CD4-positive, CD25-positive, alpha-beta regulatory T cell (primary cell): ENCODE data around the gene SIRPG. TPM values are rescaled to one million over a fixed set of nuclear protein-coding genes. Genes with fewer than 3 reads are reported as not detected.

Experiments
- ATAC-seq, 2 donors: fragments of 150-1000 bp; cut with Tn5 transposase; one replicate each; pipeline ENCODE4 v1.10.0; 2021; ENCODE audit warnings: low read depth in 2 of 2, moderate number of reproducible peaks in 2 of 2, moderate library complexity in 1 of 2
- DNase-seq, 3 donors: peaks; one replicate each; pipeline versions ENCODE4 v3.0.0 to v3.0.0-alpha.2; 2012 to 2022; ENCODE audit warnings: mixed read lengths in 1 of 3
- H3K27ac ChIP-seq: one replicate; pipeline ENCODE4 v1.7.0; 2013; ENCODE audit warnings: mild to moderate bottlenecking, low read length; ENCODE audit not compliant: insufficient read depth, poor library complexity, severe bottlenecking
- H3K27me3 ChIP-seq: one replicate; pipeline ENCODE4 v1.7.0; 2013; ENCODE audit warnings: low read length; ENCODE audit not compliant: control insufficient read depth, insufficient read depth
- H3K36me3 ChIP-seq: one replicate; pipeline ENCODE4 v1.7.0; 2013; ENCODE audit warnings: mild to moderate bottlenecking, low read length, moderate library complexity; ENCODE audit not compliant: control insufficient read depth, insufficient read depth
- H3K4me1 ChIP-seq: 2 replicates; pipeline ENCODE4 v1.7.0; 2013; ENCODE audit warnings: mild to moderate bottlenecking, low read length; ENCODE audit not compliant: insufficient read depth, control insufficient read depth, poor library complexity, severe bottlenecking
- H3K4me3 ChIP-seq: one replicate; pipeline ENCODE4 v1.7.0; 2013; ENCODE audit warnings: low read depth, mild to moderate bottlenecking, low read length, moderate library complexity
- H3K9me3 ChIP-seq, 2 experiments: 1 replicate in 1 of 2; 2 replicates in 1 of 2; pipeline ENCODE4 v1.7.0; 2013; ENCODE audit warnings: low read length in 2 of 2, mild to moderate bottlenecking in 1 of 2, moderate library complexity in 1 of 2; ENCODE audit not compliant: control insufficient read depth in 2 of 2
- H3K27ac Mint-ChIP-seq, 3 donors: one replicate each; pipeline ENCODE4 v1.8.0; 2020 to 2022; ENCODE audit warnings: mild to moderate bottlenecking in 3 of 3, mixed read lengths in 3 of 3, moderate library complexity in 2 of 3
- H3K27me3 Mint-ChIP-seq: one replicate; pipeline ENCODE4 v1.8.0; 2022; ENCODE audit warnings: mild to moderate bottlenecking, mixed read lengths
- H3K36me3 Mint-ChIP-seq: one replicate; pipeline ENCODE4 v1.8.0; 2020; ENCODE audit warnings: mixed read lengths
- H3K4me1 Mint-ChIP-seq, 4 donors: one replicate each; pipeline ENCODE4 v1.8.0; 2020 to 2022; ENCODE audit warnings: mixed read lengths in 4 of 4, mild to moderate bottlenecking in 1 of 4
- H3K4me3 Mint-ChIP-seq, 4 donors: one replicate each; pipeline ENCODE4 v1.8.0; 2020 to 2022; ENCODE audit warnings: mild to moderate bottlenecking in 4 of 4, mixed read lengths in 4 of 4, moderate library complexity in 3 of 4
- H3K9me3 Mint-ChIP-seq, 7 donors: one replicate each; pipeline ENCODE4 v1.8.0; 2020 to 2022; ENCODE audit warnings: mixed read lengths in 7 of 7, mild to moderate bottlenecking in 3 of 7, moderate library complexity in 2 of 7
- polyA plus RNA-seq, 4 donors: library from polyadenylated mRNA; unstranded; fragments of 300-500 nt; fragmentation: Illumina TruSeq; gene quantifications; one replicate each; pipeline ENCODE4 v1.2.3, GENCODE V29; 2021
- total RNA-seq: library from RNA; stranded (reverse); gene quantifications from one replicate; pipeline ENCODE4 v1.2.3, GENCODE V29; 2022

Gene SIRPG
- total and polyA plus RNA-seq, 5 donors from 2014 or later = 49.6 to 240 (median 194) TPM

DNA sequence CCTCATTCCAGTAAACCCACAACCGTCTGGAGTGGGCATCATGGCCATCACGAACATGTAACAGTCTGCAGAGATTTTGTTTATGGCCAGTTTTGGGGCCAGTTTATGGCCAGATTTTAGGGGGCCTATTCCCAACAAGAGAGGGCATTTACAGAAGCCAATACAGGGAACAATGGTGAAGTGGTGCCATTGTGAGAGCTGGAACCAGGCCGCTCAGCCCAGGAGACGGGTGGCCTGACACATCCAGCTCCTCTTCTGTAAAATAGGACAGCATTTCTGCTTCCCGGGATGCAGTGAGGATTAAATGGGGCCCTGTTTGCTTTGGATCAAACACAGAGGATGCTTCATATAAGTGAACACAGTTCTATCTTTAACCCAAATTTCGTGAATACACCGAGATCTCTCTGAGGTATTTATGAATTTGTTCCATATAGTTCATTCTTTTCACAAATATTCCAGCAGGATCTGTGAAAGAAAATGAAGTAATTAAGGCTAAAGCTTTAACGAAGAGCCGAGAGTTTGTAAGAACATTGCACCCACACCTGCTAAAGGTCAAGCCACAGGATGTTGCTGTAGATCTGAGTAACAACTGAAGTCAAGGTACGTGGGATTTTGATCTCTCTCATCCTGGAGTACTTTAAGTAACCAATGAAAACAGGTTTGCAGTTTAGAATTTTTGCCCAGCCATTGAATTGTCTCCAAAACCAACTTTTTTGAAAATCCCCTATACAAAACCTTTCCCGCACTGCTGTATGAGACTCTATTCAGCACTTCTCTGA, 14.5 kb upstream of the SIRPG start:
- H3K9me3 ChIP-seq = no peaks in the 10 kb centered on the region
- peak overlapping the region; percentile 76 for H3K27ac ChIP-seq
- Mint-ChIP-seq H3K9me3 (no peaks in the 10 kb centered on the region), H3K27ac (peak overlapping the region; percentile 94 to 100 (median 98)), H3K4me3 (peak overlapping the region; percentile 27 to 84 (median 79)), H3K36me3 (peaks cover 33% of the 10 kb centered on the region), H3K4me1 (peaks cover 42 to 100% (median 84%) of the 10 kb centered on the region in 4 donors), H3K27me3 (no peaks in the 10 kb centered on the region)
- ATAC-seq (peak; percentile 54), DNase-seq (peak in 1 of 3 donors; percentile 74)
- no peaks in the 10 kb centered on the region for H3K27me3 ChIP-seq
- H3K36me3 ChIP-seq = no peaks in the 10 kb centered on the region
- peak overlapping the region; percentile 60 for H3K4me3 ChIP-seq
- peaks cover 80% of the 10 kb centered on the region for H3K4me1 ChIP-seq

DNA sequence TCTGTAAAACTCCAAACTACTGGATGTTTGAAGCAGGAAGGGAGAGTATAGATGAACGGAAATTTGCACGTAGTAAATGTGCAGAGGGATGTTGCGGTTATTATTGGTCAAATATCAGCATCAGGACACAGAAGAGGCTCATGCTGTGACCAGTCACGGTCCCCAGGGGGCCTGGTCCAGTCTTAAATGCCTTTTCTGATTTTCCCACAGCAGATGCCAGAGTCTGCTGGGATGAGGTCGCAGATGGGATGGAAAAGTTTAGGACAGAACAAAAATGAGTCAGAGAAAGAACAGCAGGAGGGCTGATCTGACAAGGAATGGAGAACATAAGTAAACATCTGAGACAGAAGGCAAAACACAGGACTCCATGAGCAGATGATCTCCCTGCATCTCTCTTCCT, 11.7 kb upstream of the SIRPG start:
- H3K36me3 Mint-ChIP-seq = peaks cover 29% of the 10 kb centered on the region
- H3K27ac Mint-ChIP-seq = peak overlapping the region; percentile 92 to 98 (median 94)
- Histone ChIP-seq H3K4me1 (peaks cover 80% of the 10 kb centered on the region), H3K36me3 (no peaks in the 10 kb centered on the region), H3K9me3 (no peaks in the 10 kb centered on the region), H3K27ac (peak overlapping the region; percentile 5), H3K27me3 (no peaks in the 10 kb centered on the region), H3K4me3 (no peak overlapping the region)
- ATAC-seq (no peak), DNase-seq (no peak)
- H3K4me3 Mint-ChIP-seq = peak overlapping the region in 2 of 4 donors; percentile 27 to 42
- no peaks in the 10 kb centered on the region for H3K9me3 Mint-ChIP-seq
- H3K4me1 Mint-ChIP-seq = peaks cover 27 to 99% (median 76%) of the 10 kb centered on the region in 4 donors
- H3K27me3 Mint-ChIP-seq = no peaks in the 10 kb centered on the region

DNA sequence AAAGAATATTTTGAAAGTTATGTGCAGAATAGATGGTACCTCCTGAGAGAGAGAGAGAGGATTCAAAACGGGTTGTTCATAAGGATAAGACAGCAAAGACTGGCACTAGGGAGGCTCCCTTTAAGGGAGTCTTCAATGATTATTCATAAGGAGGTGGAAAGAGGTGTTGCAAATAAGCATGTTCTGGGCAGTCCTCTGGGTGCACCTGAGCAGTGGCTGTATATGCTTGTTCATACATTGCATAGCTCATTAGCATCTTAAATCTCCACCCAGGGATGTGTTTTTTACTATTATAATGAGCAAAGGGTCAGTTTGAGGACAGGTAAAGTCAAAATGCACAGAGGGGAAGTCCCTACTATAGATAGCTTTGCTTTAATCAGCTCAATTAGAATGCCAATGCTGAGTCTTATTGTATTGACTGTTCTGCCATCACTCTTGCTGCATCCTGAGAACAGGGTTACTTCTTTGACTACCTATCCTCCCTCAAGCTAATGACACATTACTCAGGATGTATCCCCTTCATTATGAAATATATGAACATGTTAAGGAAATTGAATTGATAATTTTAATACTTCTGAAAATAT, 10.0 kb upstream of the SIRPG start:
- ATAC-seq (no peak), DNase-seq (peak in 1 of 3 donors; percentile 49)
- peak overlapping the region; percentile 4 to 73 (median 44) for H3K4me3 Mint-ChIP-seq
- H3K9me3 Mint-ChIP-seq = peaks cover 0 to 1% (median 0%) of the 10 kb centered on the region in 7 donors
- Histone ChIP-seq H3K27me3 (no peaks in the 10 kb centered on the region), H3K4me1 (peaks cover 77% of the 10 kb centered on the region), H3K36me3 (no peaks in the 10 kb centered on the region), H3K4me3 (peak overlapping the region; percentile 39), H3K9me3 (no peaks in the 10 kb centered on the region), H3K27ac (peak overlapping the region; percentile 72)
- H3K27ac Mint-ChIP-seq = peak overlapping the region; percentile 34 to 98 (median 92)
- peaks cover 26 to 99% (median 75%) of the 10 kb centered on the region in 4 donors for H3K4me1 Mint-ChIP-seq
- H3K27me3 Mint-ChIP-seq = no peaks in the 10 kb centered on the region
- peaks cover 29% of the 10 kb centered on the region for H3K36me3 Mint-ChIP-seq

DNA sequence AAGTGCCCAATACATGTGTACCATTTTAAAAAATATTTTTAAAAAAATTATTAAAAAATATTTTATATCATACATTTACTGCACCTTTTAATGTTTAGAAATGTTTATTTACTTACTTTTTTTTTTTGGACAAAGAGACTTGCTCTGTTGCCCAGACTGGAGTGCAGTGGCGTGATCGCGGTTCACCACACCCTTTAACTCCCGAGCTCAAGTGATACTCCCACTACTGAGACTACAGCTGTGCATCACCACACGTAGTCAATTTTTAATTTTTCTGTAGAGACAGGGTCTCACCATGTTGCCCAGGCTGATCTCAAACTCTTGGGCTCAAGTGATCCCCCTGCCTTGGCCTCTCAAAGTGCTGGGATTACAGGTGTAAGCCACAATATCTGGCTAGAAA, 9.2 kb upstream of the SIRPG start:
- H3K27ac ChIP-seq = peak overlapping the region; percentile 72
- peak overlapping the region in 2 of 4 donors; percentile 4 to 28 for H3K4me3 Mint-ChIP-seq
- no peaks in the 10 kb centered on the region for H3K36me3 ChIP-seq
- H3K4me3 ChIP-seq = peak overlapping the region; percentile 27
- peaks cover 26% of the 10 kb centered on the region for H3K36me3 Mint-ChIP-seq
- DNase-seq (peak in 1 of 3 donors; percentile 54), ATAC-seq (no peak)
- H3K27me3 ChIP-seq = no peaks in the 10 kb centered on the region
- H3K9me3 Mint-ChIP-seq = peaks cover 0 to 1% (median 0%) of the 10 kb centered on the region in 7 donors
- peaks cover 77% of the 10 kb centered on the region for H3K4me1 ChIP-seq
- H3K27me3 Mint-ChIP-seq = no peaks in the 10 kb centered on the region
- H3K4me1 Mint-ChIP-seq = peaks cover 25 to 99% (median 75%) of the 10 kb centered on the region in 4 donors
- H3K9me3 ChIP-seq = no peaks in the 10 kb centered on the region
- H3K27ac Mint-ChIP-seq = peak overlapping the region; percentile 34 to 98 (median 92)

DNA sequence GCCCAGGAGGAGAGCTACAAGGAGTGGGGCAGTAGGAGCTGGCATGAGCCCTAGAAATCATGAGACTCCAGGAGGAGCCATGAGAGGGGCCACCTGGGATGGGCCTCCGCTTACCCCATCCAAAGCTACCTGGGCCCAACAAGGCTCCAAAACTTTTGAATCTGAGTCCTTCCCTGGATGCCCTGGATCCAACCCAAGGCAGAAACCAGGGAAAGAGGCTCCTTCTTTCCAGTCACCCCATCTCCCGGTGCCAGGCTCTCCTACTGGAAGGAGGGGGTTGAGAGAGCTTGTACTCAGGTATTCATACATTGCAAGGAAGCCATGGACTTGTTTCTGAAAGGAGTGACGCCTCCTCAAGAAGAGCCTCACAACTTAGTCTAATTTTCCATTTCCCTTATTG, 7.8 kb upstream of the SIRPG start:
- Mint-ChIP-seq H3K36me3 (peaks cover 15% of the 10 kb centered on the region), H3K9me3 (peaks cover 0 to 1% (median 0%) of the 10 kb centered on the region in 7 donors), H3K4me1 (peaks cover 34 to 99% (median 76%) of the 10 kb centered on the region in 4 donors), H3K27me3 (no peaks in the 10 kb centered on the region), H3K4me3 (peak overlapping the region; percentile 72 to 87 (median 85)), H3K27ac (peak overlapping the region; percentile 92 to 96 (median 93))
- Histone ChIP-seq H3K27ac (peak overlapping the region; percentile 72), H3K4me3 (peak overlapping the region; percentile 58), H3K27me3 (no peaks in the 10 kb centered on the region), H3K9me3 (no peaks in the 10 kb centered on the region), H3K36me3 (no peaks in the 10 kb centered on the region), H3K4me1 (peaks cover 79% of the 10 kb centered on the region)
- DNase-seq = no peak
- no peak for ATAC-seq

DNA sequence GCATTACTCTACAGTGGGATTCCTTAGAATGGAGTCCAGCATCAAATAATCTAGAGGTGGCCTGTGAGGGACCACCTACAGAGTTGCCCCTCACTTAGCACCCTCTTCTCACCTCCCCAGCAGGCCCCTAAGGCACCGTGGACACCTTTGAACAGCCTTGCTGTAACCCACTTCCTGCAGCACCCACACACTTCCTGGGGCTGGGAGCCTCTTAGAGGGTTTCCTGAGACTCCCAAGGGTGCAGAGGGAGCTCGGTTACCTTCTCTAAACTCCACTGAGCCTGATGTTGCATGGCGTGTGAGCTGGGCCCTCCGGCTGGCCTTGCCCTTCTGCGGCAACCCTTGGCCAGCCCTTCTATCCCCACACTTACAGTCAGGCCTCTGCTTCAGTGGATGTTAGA, 7.3 kb upstream of the SIRPG start:
- Histone ChIP-seq H3K4me3 (peak overlapping the region; percentile 58), H3K4me1 (peaks cover 81% of the 10 kb centered on the region), H3K9me3 (no peaks in the 10 kb centered on the region), H3K27ac (peak overlapping the region; percentile 72), H3K36me3 (no peaks in the 10 kb centered on the region), H3K27me3 (no peaks in the 10 kb centered on the region)
- peak; percentile 37 to 79 (median 52) for DNase-seq
- H3K9me3 Mint-ChIP-seq = peaks cover 0 to 1% (median 0%) of the 10 kb centered on the region in 7 donors
- peaks cover 13% of the 10 kb centered on the region for H3K36me3 Mint-ChIP-seq
- H3K4me3 Mint-ChIP-seq = peak overlapping the region; percentile 72 to 87 (median 85)
- ATAC-seq = peak; percentile 62 to 67
- H3K27ac Mint-ChIP-seq = peak overlapping the region; percentile 92 to 96 (median 93)
- peaks cover 39 to 99% (median 80%) of the 10 kb centered on the region in 4 donors for H3K4me1 Mint-ChIP-seq
- no peaks in the 10 kb centered on the region for H3K27me3 Mint-ChIP-seq

DNA sequence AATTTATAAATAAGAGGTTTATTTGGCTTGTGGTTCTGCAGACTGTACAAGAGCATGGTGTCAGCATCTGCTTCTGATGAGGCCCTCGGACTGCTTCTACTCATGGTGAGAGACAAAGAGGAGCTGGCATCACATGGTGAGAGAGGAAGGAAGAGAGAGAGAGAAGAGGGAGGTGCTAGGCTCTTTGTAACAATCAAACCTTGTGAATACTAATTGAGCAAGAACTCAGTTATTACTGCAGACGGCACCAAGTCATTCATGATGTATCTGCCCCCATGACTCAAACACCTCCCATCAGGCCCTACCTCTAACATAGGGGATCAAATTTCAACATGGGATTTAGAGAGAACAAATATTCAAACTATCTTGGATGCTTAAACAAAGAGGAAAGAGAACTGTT, 6.3 kb upstream of the SIRPG start:
- Histone ChIP-seq H3K36me3 (no peaks in the 10 kb centered on the region), H3K4me1 (peaks cover 88% of the 10 kb centered on the region), H3K27ac (peak overlapping the region; percentile 72), H3K9me3 (no peaks in the 10 kb centered on the region), H3K4me3 (peak overlapping the region; percentile 58), H3K27me3 (no peaks in the 10 kb centered on the region)
- Mint-ChIP-seq H3K4me3 (peak overlapping the region; percentile 56 to 87 (median 70)), H3K36me3 (peaks cover 3% of the 10 kb centered on the region), H3K4me1 (peaks cover 46 to 99% (median 81%) of the 10 kb centered on the region in 4 donors), H3K27me3 (no peaks in the 10 kb centered on the region), H3K9me3 (peaks cover 0 to 1% (median 0%) of the 10 kb centered on the region in 7 donors), H3K27ac (peak overlapping the region; percentile 92 to 96 (median 93))
- ATAC-seq (peak; percentile 32 to 37), DNase-seq (peak in 1 of 3 donors; percentile 74)
